HepG2 (cell line): ENCODE measurements around the gene LBX2. TPM values are rescaled to one million over a fixed set of nuclear protein-coding genes. Genes with fewer than 3 reads are reported as not detected.

ENCODE experiments used
- ADNP ChIP-seq: sonication (generic); formaldehyde crosslinking; IDR thresholded peaks from 2 replicates; pipeline ENCODE4 v1.4.0; 2020; ENCODE audit warnings: missing genetic modification reagents
- ARID3A ChIP-seq: IDR thresholded peaks from 2 replicates; pipeline ENCODE4 v1.6.1; 2012; ENCODE audit warnings: low read depth, low read length, improper control_type of control experiment
- ATF3 ChIP-seq: sonication (generic); formaldehyde crosslinking; IDR thresholded peaks from 2 replicates; pipeline ENCODE4 v1.4.0; 2020; ENCODE audit warnings: missing genetic modification reagents
- ATM ChIP-seq: fragments of 450-650 bp; IDR thresholded peaks from 2 replicates; pipeline ENCODE4 v1.7.1; 2017; ENCODE audit warnings: mild to moderate bottlenecking, borderline replicate concordance
- FUBP1 ChIP-seq: sonication (generic); formaldehyde crosslinking; IDR thresholded peaks from 2 replicates; pipeline ENCODE4 v1.5.1; 2020; ENCODE audit warnings: missing genetic modification reagents, mild to moderate bottlenecking, borderline replicate concordance
- HNRNPK ChIP-seq: fragments of 200-400 bp; formaldehyde crosslinking; IDR thresholded peaks from 2 replicates; pipeline ENCODE4 v1.6.1; 2018; ENCODE audit warnings: low read length, low read depth, moderate library complexity, mild to moderate bottlenecking; ENCODE audit not compliant: poor library complexity, severe bottlenecking
- IRF1 ChIP-seq: sonication (generic); formaldehyde crosslinking; IDR thresholded peaks from 2 replicates; pipeline ENCODE4 v1.4.0; 2020; ENCODE audit warnings: low read depth, mild to moderate bottlenecking, missing genetic modification reagents
- JDP2 ChIP-seq: sonication (generic); formaldehyde crosslinking; IDR thresholded peaks from 2 replicates; pipeline ENCODE4 v1.8.1; 2022; ENCODE audit warnings: missing genetic modification reagents, borderline replicate concordance
- MIER2 ChIP-seq: IDR thresholded peaks from 2 replicates; pipeline ENCODE4 v1.6.1; 2016; ENCODE audit warnings: missing biosample characterization, missing genetic modification reagents
- NRL ChIP-seq: sonication (generic); formaldehyde crosslinking; IDR thresholded peaks from 2 replicates; pipeline ENCODE4 v1.5.0; 2020; ENCODE audit warnings: missing genetic modification reagents, mild to moderate bottlenecking, moderate library complexity, borderline replicate concordance
- PCBP2 ChIP-seq: fragments of 200-400 bp; formaldehyde crosslinking; optimal IDR thresholded peaks from 2 replicates; pipeline ENCODE3; 2018; ENCODE audit warnings: low read length, low read depth; ENCODE audit not compliant: poor library complexity, severe bottlenecking
- RFXANK ChIP-seq: IDR thresholded peaks from 2 replicates; pipeline ENCODE4 v1.6.1; 2016
- TIGD3 ChIP-seq: sonication (generic); formaldehyde crosslinking; IDR thresholded peaks from 2 replicates; pipeline ENCODE4 v1.5.1; 2020; ENCODE audit warnings: mild to moderate bottlenecking, missing genetic modification reagents, borderline replicate concordance
- TRIM22 ChIP-seq: fragments of 450-650 bp; IDR thresholded peaks from 2 replicates; pipeline ENCODE4 v1.6.1; 2017
- ZBTB38 ChIP-seq: sonication (generic); formaldehyde crosslinking; IDR thresholded peaks from 2 replicates; pipeline ENCODE4 v1.5.1; 2020; ENCODE audit warnings: mild to moderate bottlenecking, missing genetic modification reagents
- ZGPAT ChIP-seq: IDR thresholded peaks from 2 replicates; pipeline ENCODE4 v1.6.1; 2016; ENCODE audit warnings: mild to moderate bottlenecking
- ZIK1 ChIP-seq: sonication (generic); formaldehyde crosslinking; IDR thresholded peaks from 2 replicates; pipeline ENCODE4 v1.5.0; 2020; ENCODE audit warnings: mild to moderate bottlenecking, low read depth, missing genetic modification reagents, borderline replicate concordance
- ZKSCAN1 ChIP-seq: fragments of 150-350 bp; IDR thresholded peaks from 2 replicates; pipeline ENCODE4 v1.6.1; 2014; ENCODE audit warnings: low read length
- ZNF12 ChIP-seq: sonication (generic); formaldehyde crosslinking; IDR thresholded peaks from 2 replicates; pipeline ENCODE4 v1.5.0; 2020; ENCODE audit warnings: missing genetic modification reagents
- ZNF138 ChIP-seq: sonication (generic); formaldehyde crosslinking; IDR thresholded peaks from 2 replicates; pipeline ENCODE4 v1.5.0; 2020; ENCODE audit warnings: mild to moderate bottlenecking, low read depth, missing genetic modification reagents
- ZSCAN22 ChIP-seq: sonication (generic); formaldehyde crosslinking; IDR thresholded peaks from 2 replicates; pipeline ENCODE4 v1.4.0; 2020; ENCODE audit warnings: mild to moderate bottlenecking, missing genetic modification reagents
- ZSCAN25 ChIP-seq: sonication (generic); formaldehyde crosslinking; IDR thresholded peaks from 2 replicates; pipeline ENCODE4 v1.8.0; 2022; ENCODE audit warnings: mild to moderate bottlenecking, missing genetic modification reagents
- polyA plus RNA-seq, 8 experiments: library from polyadenylated mRNA; depleted of rRNA in 3 of 8; stranded (reverse) in 7 of 8; unstranded in 1 of 8; fragments of >200 nt; fragmentation: Illumina TruSeq in 4 of 8; extraction: Trizol in 4 of 8; gene quantifications; 2 replicates each; pipeline versions ENCODE4 v1.2.1 to v1.2.3, GENCODE V29; 2011 to 2016; ENCODE audit warnings: low read depth in 4 of 8, missing spikeins in 1 of 8, mixed read lengths in 1 of 8; ENCODE audit not compliant: insufficient read depth in 1 of 8
- total RNA-seq, 5 experiments: library from RNA; depleted of rRNA; stranded (reverse); fragments of >200 nt; fragmentation: Illumina TruSeq; extraction: Trizol; gene quantifications; 2 replicates each; pipeline ENCODE4 v1.2.3, GENCODE V29; 2016; ENCODE audit warnings: low read depth in 1 of 5

Gene LBX2
- total and polyA plus RNA-seq, 2 of the 13 experiments (the other 11 are each of a cell fraction or from before 2014, with no cell fraction given), result 6.4 to 8.1 TPM

GRCh38 chr2:74507926-74508520 lies 8.6 kb upstream of the LBX2 start (continued):
- TF ChIP-seq ARID3A (no peak), ZNF12 (no peak), JDP2 (no peak), ZNF138 (CRISPR knock-in tag) (no peak), TIGD3 (CRISPR knock-in tag) (no peak), ZSCAN22 (CRISPR knock-in tag) (no peak), NRL (no peak), ZIK1 (CRISPR knock-in tag) (no peak), FUBP1 (CRISPR knock-in tag) (no peak), ATF3 (CRISPR knock-in tag) (no peak), PCBP2 (no peak), HNRNPK (no peak), ZSCAN25 (no peak), ZGPAT (CRISPR knock-in tag) (no peak), ZBTB38 (CRISPR knock-in tag) (no peak), MIER2 (CRISPR knock-in tag) (no peak), ATM (no peak), RFXANK (no peak), ZKSCAN1 (no peak), IRF1 (CRISPR knock-in tag) (no peak), ADNP (no peak), TRIM22 (no peak)
